ENCODE results near the gene RBPMS2.
A peak's percentile ranks its signal among the peaks of the same experiment; 100 is the strongest.

DNA sequence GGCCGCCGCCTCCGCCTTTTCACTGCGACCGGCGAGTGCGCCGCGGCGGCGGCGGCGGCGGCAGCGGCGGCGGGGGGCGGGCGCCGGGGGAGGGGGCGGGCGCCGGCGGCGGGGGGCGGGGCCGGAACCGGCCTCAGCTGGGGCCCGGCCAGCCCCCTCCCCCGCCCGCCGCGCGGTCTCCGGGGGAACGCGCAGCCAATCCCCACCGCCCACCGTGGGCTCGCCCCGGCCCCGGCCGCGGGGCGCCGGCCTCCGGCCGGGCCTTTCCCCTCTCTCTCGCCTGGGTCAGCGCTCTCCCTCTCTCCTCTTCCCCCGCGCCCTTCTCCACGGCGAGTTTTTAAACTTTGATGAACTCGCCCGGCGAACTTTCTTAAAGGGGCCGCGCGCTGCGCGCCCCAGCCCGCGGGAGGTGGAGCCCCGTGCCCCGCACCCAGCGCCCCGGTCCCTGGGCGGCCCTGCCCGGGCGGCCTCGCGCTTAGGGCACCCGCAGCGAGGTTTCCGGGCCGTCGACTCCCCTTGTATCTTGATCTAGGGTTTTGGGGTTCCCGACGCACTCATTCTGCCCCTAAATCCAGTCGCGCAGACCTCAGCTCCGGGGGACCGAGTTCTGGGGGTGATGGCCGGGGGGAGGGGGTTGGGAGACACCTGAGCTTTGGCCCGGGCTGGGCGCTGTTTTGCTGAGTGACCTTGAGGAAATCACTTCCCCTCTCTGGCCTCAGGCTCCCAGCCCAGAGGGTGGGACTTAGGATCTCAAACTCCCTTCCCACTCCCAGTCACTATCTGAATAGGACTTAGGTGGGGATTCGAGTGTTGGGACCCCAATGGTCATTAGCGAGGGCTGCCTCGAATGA, at the start of gene RBPMS2:
- TF ChIP-seq CTCF (conservative IDR thresholded peaks at IDR 0.05 in 1 of 2, IDR thresholded peaks at IDR 0.05 in 1 of 2; ENCODE audit: extremely low read depth in 1 of 2, insufficient read depth in 1 of 2, low read depth in 1 of 2, low read length in 2 of 2) (no peak), EZH2 (IDR thresholded peaks at IDR 0.05; ENCODE audit: borderline replicate concordance, low read length) (peak; percentile 51)
